Inferior parietal cortex (tissue), 1 donor: ENCODE data around the gene ELOF1.
"Not testable (repeated sequence)": the region's sequence is repeated elsewhere in the genome, so short reads cannot be mapped to it uniquely, and the experiment has no call there.

Source experiments
- DNase-seq: peaks from one replicate; pipeline ENCODE4 v3.0.0-alpha.2; 2016; ENCODE audit errors: extremely low spot score

The ELOF1 gene

DNA sequence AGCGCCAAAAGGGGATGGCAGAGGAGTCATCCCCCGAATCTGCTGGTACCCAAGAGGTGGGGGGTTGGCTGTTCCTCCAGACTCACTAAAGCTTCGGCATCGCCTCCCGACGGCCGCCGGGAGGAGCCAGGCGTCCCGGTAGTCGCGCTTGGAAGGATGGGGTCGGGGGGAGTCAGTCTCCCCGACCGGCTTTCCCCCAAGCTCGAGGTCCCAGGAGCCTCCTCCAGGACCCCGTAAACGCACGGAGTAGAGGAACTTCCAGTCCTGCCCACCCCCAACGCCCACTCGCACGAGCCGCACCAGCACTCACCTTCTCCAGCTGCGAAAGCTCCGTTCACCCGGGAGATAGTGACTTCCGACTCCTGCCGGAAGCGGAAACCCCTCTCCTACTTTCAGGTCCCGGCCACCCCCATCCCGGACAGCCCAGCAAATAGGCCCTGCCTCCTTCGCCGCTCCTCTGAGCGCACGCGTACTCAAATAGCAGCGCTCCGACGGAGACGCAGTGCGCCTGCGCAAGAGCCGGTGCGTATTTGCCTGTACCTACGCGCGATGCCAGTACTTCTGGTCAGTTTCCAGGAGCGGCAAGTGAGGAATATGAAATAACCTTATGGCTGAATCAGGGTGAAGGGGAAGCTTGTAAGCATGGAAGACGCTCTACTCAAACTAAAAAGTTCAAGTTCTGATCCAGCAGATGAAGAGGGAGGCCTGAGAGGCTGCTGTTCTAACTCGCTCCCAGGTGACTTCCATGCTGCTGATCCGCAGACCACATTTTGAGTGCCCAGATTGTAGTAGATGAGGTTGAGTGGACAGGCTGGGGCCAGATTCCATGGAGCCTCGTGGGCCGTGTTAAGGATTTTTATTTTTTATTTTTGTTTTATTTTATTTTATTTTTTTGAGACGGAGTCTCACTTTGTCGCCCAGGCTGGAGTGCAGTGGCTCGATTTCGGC is at the start of gene ELOF1:
ELOF1 (minus strand) TSS at position 350 of the 948 bp plus-strand sequence. CDS start 4,883 bp downstream, outside the sequence.
- peak; percentile 99 for DNase-seq

- DNase-seq: no peak
Measured at GRCh38 chr19:11606484-11606883, 47.5 kb upstream of the ELOF1 start.

GRCh38 chr19:11599704-11600103 is 40.7 kb upstream of the ELOF1 start:
- DNase-seq: not testable (repeated sequence)

GRCh38 chr19:11598746-11599145 is 39.7 kb upstream of the ELOF1 start:
- DNase-seq: no peak

GRCh38 chr19:11598103-11598483 is 39.1 kb upstream of the ELOF1 start:
- no peak for DNase-seq

GRCh38 chr19:11597202-11598102 is 38.4 kb upstream of the ELOF1 start, which contains the start of gene ZNF627:
TSS of gene ZNF627 (plus strand) at chr19:11597483. CDS start at chr19:11597628, 145 bp downstream.
- peak; percentile 95 for DNase-seq

GRCh38 chr19:11596156-11596555 is 37.1 kb upstream of the ELOF1 start:
- no peak for DNase-seq

- no peak for DNase-seq
Measured at GRCh38 chr19:11594084-11594483, 35.1 kb upstream of the ELOF1 start.

DNA sequence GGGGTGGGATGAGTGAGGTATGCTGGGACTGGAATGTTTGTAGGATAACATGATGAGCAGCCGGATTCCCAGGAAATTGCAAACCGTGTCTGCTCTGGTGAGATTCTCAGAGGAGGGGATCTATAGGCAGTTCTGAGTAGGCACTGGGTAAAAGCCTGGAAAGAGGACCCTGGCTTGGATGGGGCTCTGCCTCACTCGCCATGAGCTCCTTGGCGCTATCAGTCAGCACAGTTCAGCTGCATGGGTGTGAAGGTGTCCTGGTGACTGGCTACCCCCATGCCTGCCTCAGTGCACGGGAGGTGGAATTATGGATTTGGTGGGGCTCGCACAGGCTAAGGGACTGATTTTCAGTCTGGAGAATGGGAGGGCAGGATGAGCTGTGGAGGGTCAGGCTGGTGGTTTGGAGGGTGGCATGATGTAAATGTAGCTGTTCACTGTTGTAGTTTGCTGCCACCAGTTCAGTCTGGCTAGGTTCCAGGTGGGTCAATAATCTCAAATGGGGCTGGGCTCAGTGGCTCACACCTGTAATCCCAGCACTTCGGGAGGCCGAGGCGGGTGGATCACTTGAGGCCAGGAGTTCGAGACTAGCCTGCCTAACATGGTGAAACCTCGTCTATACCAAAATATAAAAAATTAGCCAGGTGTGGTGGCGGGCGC is 29.1 kb upstream of the ELOF1 start:
- DNase-seq: no peak

- DNase-seq: peak; percentile 75
Measured at GRCh38 chr19:11587302-11587974, 28.4 kb upstream of the ELOF1 start.

GRCh38 chr19:11586331-11586730 is 27.3 kb upstream of the ELOF1 start:
- no peak for DNase-seq

DNA sequence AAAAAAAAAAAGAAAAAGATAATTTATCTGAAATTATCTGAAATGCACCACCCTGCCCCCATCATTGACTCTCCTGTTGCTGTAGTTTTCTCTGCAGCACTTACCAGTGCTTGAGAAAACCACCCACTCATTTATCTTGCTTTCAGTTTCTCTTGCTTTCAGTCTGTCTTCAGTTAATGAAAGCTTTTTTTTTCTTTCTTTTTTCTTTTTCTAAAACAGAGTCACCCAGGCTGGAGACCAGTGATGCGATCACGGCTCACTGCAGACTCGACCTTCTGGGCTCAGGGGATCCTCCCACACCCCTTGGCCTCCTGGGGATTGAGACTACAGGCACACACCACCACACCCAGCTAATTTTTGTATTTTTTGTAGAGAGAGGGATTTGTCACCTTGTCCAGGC is 22.7 kb upstream of the ELOF1 start:
- no peak for DNase-seq

DNA sequence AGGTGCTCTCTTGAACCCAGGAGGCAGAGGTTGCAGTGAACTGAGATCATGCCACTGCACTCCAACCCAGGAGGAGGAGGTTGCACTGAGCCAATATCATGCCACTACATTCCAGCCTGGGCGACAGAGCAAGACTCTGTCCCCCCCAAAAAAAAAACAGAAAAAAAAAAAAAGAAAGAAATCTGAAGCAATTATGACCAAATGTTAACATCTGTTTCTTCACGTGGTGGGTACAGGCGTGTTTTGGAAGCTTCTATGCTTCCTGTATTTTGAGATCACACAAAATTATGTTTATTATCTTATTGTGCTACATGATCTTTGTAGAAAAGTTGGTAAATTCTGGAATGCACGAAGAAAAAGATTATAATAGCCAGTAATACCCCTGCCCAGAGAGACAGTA is 21.1 kb upstream of the ELOF1 start:
- no peak for DNase-seq

GRCh38 chr19:11578258-11579142 is 19.5 kb upstream of the ELOF1 start:
- DNase-seq: no peak

DNA sequence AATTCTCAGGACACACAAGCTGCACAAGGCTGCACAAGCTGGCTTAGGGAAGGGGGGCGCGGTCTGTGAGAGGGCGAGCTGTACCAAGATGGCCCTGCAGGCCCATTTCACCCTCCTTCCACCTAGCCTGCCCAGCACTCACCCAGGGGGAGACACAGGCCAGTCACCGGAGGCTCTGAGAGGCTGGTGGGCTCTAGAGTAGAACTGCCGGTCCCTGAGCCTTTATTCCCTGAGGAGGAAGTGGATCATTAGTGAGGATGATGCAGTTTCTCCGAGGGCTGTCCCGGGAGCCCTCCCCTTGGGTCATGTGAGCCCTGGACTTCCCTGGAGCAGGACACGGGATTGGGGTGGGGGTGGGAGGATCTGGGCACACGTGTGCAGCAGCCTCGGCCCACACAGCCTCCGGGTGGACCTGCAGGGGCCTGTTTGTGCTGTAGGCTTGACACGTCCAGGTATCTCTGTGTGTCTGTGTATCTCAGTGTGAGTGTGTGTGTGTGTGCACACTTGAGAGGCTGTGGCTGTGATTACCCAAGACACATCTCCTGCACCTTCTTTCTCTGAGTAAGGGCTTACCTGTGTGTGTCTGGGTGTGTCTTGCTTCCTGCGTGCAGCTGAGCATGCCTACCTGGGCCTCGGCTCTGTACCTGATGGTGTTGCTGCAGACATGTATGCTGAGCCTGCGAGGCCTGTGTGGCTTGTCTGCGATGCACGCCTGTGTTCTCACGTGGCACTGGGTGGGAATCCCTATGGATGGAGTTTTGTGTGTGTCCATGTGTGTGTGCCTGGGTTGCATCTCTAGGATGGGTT is 18.6 kb upstream of the ELOF1 start, which contains the start of gene ACP5:
ACP5 (minus strand) TSS at position 195 of the 807 bp plus-strand sequence. CDS start 328 bp downstream, outside the sequence.
- no peak for DNase-seq

GRCh38 chr19:11576227-11576626 is 17.2 kb upstream of the ELOF1 start:
- DNase-seq: no peak

GRCh38 chr19:11574689-11575088 is 15.7 kb upstream of the ELOF1 start:
- DNase-seq: no peak

GRCh38 chr19:11573763-11574162 is 14.7 kb upstream of the ELOF1 start:
- not testable (repeated sequence) for DNase-seq

- DNase-seq: not testable (repeated sequence)
Measured at GRCh38 chr19:11573354-11573753, 14.3 kb upstream of the ELOF1 start.
